GM12801 (cell line): Measurements from ENCODE around the gene PSME2.

Experiments
- TF ChIP-seq, protein P1 (sequence below): IDR thresholded peaks from one replicate; pipeline ENCODE4 v1.5.1; 2011; ENCODE audit warnings: control low read depth; ENCODE audit not compliant: insufficient read length; ENCODE audit errors: extremely low read depth

Gene PSME2

DNA sequence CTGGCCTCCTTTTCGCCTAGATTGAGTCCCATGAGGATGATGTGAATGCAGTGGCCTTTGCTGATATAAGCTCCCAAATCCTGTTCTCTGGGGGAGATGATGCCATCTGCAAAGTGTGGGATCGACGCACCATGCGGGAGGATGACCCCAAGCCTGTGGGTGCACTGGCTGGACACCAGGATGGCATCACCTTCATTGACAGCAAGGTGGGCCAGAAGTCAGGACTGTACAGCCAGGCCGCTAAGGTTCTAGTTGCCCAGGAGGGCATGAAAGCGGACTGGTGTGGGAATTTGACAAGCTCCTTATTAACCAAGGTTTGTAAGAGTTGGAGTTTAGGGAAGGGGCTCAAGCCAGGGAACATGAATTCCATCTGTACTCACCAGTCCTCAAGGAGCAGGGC lies 26.7 kb downstream of the PSME2 start:
- TF ChIP-seq, protein P1, sequence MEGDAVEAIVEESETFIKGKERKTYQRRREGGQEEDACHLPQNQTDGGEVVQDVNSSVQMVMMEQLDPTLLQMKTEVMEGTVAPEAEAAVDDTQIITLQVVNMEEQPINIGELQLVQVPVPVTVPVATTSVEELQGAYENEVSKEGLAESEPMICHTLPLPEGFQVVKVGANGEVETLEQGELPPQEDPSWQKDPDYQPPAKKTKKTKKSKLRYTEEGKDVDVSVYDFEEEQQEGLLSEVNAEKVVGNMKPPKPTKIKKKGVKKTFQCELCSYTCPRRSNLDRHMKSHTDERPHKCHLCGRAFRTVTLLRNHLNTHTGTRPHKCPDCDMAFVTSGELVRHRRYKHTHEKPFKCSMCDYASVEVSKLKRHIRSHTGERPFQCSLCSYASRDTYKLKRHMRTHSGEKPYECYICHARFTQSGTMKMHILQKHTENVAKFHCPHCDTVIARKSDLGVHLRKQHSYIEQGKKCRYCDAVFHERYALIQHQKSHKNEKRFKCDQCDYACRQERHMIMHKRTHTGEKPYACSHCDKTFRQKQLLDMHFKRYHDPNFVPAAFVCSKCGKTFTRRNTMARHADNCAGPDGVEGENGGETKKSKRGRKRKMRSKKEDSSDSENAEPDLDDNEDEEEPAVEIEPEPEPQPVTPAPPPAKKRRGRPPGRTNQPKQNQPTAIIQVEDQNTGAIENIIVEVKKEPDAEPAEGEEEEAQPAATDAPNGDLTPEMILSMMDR: no peak

DNA sequence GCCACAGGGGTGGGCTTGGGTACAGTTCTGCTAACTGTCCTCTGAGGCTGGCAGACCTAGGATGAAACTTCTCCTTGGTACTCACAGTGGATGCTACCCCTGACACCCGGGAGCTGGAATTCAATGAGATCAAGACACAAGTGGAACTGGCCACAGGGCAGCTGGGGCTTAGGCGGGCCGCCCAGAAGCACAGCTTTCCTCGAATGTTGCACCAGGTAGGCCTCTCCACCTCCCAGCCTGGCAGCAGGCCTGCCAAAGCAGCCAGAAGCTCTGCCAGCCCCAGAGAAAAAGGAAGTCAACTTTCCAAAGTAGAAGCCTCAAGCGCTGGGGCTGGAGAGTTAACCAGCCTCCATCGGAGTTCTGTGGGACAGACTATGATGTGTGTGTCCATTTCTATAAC lies 29.2 kb downstream of the PSME2 start:
- TF ChIP-seq, protein P1: no peak

DNA sequence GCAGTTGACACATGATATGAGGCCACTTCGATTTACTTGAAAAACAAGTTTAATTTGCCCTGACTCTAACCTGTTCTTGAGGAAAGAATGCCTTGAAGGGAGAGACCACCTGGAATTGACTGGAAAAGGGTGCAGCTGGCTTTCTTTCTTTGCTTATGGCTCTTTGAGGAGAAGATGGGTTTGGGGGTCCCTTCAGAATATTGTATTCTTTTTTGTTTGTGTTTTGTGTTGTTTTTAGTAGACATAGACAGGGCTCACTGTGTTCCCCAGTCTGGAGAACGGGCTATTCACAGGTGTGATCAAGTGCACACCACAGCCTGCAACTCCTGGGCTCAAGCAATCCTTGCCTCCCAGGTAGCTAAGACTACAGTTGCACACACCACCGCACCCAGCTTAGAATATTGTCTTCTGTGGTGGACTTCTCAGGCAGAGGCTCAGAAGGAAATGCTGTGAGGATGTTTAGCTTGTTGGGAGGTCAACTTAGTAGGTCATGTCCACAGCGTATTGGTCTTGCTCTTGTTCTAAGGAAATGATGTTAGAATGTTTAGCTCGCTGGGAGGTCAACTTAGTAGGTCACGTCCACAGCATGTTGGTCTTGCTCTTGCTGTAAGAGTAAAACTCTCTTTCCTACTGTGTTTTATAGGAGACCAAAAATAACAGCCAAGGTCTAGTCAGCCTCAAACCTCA lies 30.1 kb downstream of the PSME2 start:
- TF ChIP-seq, protein P1: no peak

GRCh38 chr14:24115422-24116127 lies 30.8 kb downstream of the PSME2 start:
- TF ChIP-seq, protein P1: no peak

DNA sequence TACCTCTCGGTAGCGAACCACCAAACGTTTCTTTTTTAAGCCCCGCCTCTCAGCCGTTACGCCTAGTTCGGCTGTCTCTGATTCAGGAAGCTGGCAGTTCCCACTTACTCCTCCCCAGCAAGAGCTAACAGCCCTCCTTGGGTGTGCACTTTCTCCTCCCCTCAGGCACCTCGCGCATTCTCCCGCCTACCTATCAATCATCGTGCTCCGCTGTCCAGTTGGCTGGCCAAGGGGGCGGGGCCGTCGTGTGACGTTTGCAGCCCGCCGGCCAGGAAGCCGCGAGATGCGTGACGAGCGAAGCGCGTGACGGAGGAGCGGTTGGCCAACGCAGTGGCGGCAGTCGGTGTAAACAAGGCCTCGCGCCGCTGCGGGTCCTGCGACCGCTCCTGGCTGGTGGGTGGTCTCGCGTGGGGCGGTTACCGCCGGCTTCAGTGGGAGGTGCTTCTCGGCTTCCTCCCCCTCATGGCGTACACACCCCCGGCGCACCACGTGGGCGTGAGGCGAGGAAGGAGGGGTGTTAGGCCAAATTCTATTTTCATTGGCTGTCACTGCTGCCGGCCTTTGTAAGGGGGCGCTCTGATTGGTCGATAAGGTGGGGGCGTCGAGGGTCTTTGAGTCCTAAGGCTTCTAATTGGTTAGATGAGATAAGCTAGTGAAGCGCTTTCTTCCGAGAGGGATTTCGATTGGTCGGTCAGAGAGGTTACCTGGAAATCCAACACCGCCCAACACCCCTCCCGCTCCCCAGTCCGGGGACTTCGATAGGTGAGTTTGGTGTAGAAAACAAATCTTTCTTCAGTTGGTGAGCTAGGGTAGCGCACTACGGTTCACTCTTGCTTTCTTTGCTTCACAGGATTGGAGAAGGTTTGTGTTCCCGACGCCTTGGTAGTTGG lies 31.6 kb downstream of the PSME2 start, which contains the start of the genes DCAF11 and NRL:
TSS of gene DCAF11 (plus strand) at position 246 of the 890 bp plus-strand sequence. CDS start 818 bp downstream, outside the sequence.
TSS of gene NRL (minus strand) at position 418 of the 890 bp plus-strand sequence. CDS start 32,101 bp downstream, outside the sequence.
- TF ChIP-seq, protein P1: no peak

DNA sequence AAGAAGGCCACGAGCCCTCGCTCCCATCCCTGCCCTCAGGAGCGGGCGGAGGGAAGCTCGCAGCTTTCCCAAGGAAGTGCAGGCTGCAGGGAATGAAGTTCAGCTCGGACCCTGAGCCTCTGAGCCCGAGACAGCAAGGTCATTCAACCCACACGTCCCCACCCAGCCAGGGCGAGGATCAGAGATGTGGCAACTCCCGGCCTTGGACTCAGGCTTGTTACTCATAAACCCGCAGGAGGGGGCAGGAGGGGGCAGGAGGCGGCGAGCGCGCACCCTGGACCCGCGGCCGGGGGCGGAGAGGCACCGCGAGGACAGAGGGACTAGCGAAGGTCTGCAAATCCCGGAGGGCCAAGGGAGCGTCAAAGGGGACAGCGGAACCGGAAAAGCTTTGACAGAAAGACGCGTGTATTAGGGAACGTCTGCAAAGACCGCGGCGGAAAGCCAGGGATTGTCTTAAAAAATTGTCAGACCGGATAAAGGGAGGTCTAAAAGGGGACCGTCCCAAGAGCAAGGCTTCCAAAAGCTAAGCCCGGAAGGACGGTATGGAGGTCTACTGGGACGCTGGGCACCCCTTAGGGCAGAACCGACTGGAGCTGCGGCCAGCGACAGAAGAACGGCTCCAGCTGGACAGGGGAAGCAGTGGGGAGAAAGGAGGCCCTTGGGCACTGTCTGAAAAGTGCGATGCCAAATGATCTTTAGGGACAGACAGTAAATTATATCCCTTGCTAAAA lies 32.4 kb downstream of the PSME2 start:
- TF ChIP-seq, protein P1: no peak
